H9 (cell line): ENCODE data around the gene AURKA. TPM values are rescaled to one million over a fixed set of nuclear protein-coding genes. Genes with fewer than 3 reads are reported as not detected.

Source experiments
- DNase-seq: peaks from one replicate; pipeline ENCODE4 v3.0.0-alpha.2; 2017
- H2AFZ ChIP-seq: one replicate; pipeline ENCODE4 v1.6.1; 2013; ENCODE audit warnings: mild to moderate bottlenecking, low read length, control low read depth, moderate library complexity
- H2AK5ac ChIP-seq: 2 replicates; pipeline ENCODE4 v1.6.1; 2013; ENCODE audit warnings: low read length, control low read depth, mixed read lengths; ENCODE audit not compliant: insufficient read length
- H2BK120ac ChIP-seq: one replicate; pipeline ENCODE4 v1.6.1; 2013; ENCODE audit warnings: low read depth, mild to moderate bottlenecking, low read length, control low read depth, inconsistent platforms; ENCODE audit not compliant: poor library complexity, severe bottlenecking
- H2BK12ac ChIP-seq: 2 replicates; pipeline ENCODE4 v1.6.1; 2013; ENCODE audit warnings: low read length, control low read depth, mixed read lengths, low read depth; ENCODE audit not compliant: insufficient read length
- H2BK15ac ChIP-seq: 2 replicates; pipeline ENCODE4 v1.6.1; 2013; ENCODE audit warnings: low read depth, low read length, control low read depth
- H2BK20ac ChIP-seq: one replicate; pipeline ENCODE4 v1.6.1; 2013; ENCODE audit warnings: low read depth, mild to moderate bottlenecking, low read length, control low read depth, inconsistent platforms; ENCODE audit not compliant: poor library complexity, severe bottlenecking
- H2BK5ac ChIP-seq: 2 replicates; pipeline ENCODE4 v1.6.1; 2013; ENCODE audit warnings: low read length, control low read depth, mixed read lengths; ENCODE audit not compliant: insufficient read length
- H3K14ac ChIP-seq: 2 replicates; pipeline ENCODE4 v1.6.1; 2013; ENCODE audit warnings: low read length, control low read depth; ENCODE audit not compliant: insufficient read depth
- H3K18ac ChIP-seq: 2 replicates; pipeline ENCODE4 v1.6.1; 2013; ENCODE audit warnings: low read depth, mild to moderate bottlenecking, mixed read lengths, low read length, control low read depth; ENCODE audit not compliant: insufficient read length
- H3K23ac ChIP-seq: 2 replicates; pipeline ENCODE4 v1.6.1; 2013; ENCODE audit warnings: low read length, control low read depth, mixed read lengths, low read depth; ENCODE audit not compliant: insufficient read length
- H3K23me2 ChIP-seq: 2 replicates; pipeline ENCODE4 v1.6.1; 2013; ENCODE audit warnings: low read depth, mild to moderate bottlenecking, mixed read lengths, low read length, control low read depth; ENCODE audit not compliant: insufficient read length, poor library complexity, severe bottlenecking
- H3K27ac ChIP-seq: 2 replicates; pipeline ENCODE4 v1.5.1; 2013; ENCODE audit warnings: low read length, control low read depth, mixed read lengths, low read depth; ENCODE audit not compliant: insufficient read length
- H3K27me3 ChIP-seq: 2 replicates; pipeline ENCODE4 v1.6.1; 2013; ENCODE audit warnings: low read length, control low read depth, inconsistent platforms; ENCODE audit not compliant: insufficient read depth
- H3K4ac ChIP-seq: 2 replicates; pipeline ENCODE4 v1.6.1; 2013; ENCODE audit warnings: low read depth, mild to moderate bottlenecking, control low read depth, inconsistent platforms, low read length, moderate library complexity
- H3K4me1 ChIP-seq: 2 replicates; pipeline ENCODE4 v1.6.1; 2013; ENCODE audit warnings: low read length, control low read depth, inconsistent platforms; ENCODE audit not compliant: insufficient read depth
- H3K4me2 ChIP-seq: 2 replicates; pipeline ENCODE4 v1.6.1; 2013; ENCODE audit warnings: low read length, control low read depth, mixed read lengths; ENCODE audit not compliant: insufficient read length, insufficient read depth
- H3K56ac ChIP-seq: 2 replicates; pipeline ENCODE4 v1.6.1; 2013; ENCODE audit warnings: low read depth, mild to moderate bottlenecking, mixed read lengths, low read length, control low read depth; ENCODE audit not compliant: insufficient read length
- H3K79me1 ChIP-seq: 2 replicates; pipeline ENCODE4 v1.6.1; 2013; ENCODE audit warnings: low read depth, mild to moderate bottlenecking, moderate library complexity, low read length, control low read depth, inconsistent platforms; ENCODE audit not compliant: insufficient read depth, poor library complexity, severe bottlenecking
- H3K79me2 ChIP-seq: 2 replicates; pipeline ENCODE4 v1.6.1; 2013; ENCODE audit warnings: low read length, control low read depth, inconsistent platforms; ENCODE audit not compliant: insufficient read depth
- H3K9ac ChIP-seq: 2 replicates; pipeline ENCODE4 v1.6.1; 2013; ENCODE audit warnings: low read length, control low read depth, mixed read lengths; ENCODE audit not compliant: insufficient read length; ENCODE audit errors: extremely low read depth
- H3K9me3 ChIP-seq: one replicate; pipeline ENCODE4 v1.6.1; 2013; ENCODE audit warnings: low read depth, low read length, inconsistent platforms; ENCODE audit not compliant: control insufficient read depth
- H3T11ph ChIP-seq: one replicate; pipeline ENCODE4 v1.6.1; 2013; ENCODE audit warnings: mild to moderate bottlenecking, low read length, control low read depth, inconsistent platforms
- H4K20me1 ChIP-seq: one replicate; pipeline ENCODE4 v1.6.1; 2013; ENCODE audit not compliant: control insufficient read depth, insufficient read length, insufficient read depth
- H4K5ac ChIP-seq: 2 replicates; pipeline ENCODE4 v1.6.1; 2013; ENCODE audit warnings: low read depth, mild to moderate bottlenecking, mixed read lengths, low read length, control low read depth; ENCODE audit not compliant: insufficient read length
- H4K8ac ChIP-seq: replicated peaks from 2 replicates; pipeline ENCODE4 v1.6.1; 2013; ENCODE audit warnings: low read length, control low read depth, mixed read lengths, low read depth; ENCODE audit not compliant: insufficient read length
- H4K91ac ChIP-seq: 2 replicates; pipeline ENCODE4 v1.6.1; 2013; ENCODE audit warnings: low read depth, mild to moderate bottlenecking, moderate library complexity, mixed read lengths, low read length, control low read depth; ENCODE audit not compliant: insufficient read length
- H3K27ac Mint-ChIP-seq, 3 experiments: 2 replicates in 2 of 3; 3 replicates in 1 of 3; pipeline ENCODE4 v1.8.0; 2020 to 2021; ENCODE audit warnings: mixed read lengths in 3 of 3, mild to moderate bottlenecking in 1 of 3, moderate library complexity in 1 of 3
- H3K27me3 Mint-ChIP-seq: 2 replicates; pipeline ENCODE4 v1.8.0; 2021; ENCODE audit warnings: low read depth, mild to moderate bottlenecking, moderate library complexity, mixed read lengths
- H3K36me3 Mint-ChIP-seq, 3 experiments: 2 replicates in 2 of 3; 3 replicates in 1 of 3; pipeline ENCODE4 v1.8.0; 2020 to 2021; ENCODE audit warnings: low read depth in 3 of 3, mixed read lengths in 3 of 3; ENCODE audit not compliant: insufficient read depth in 1 of 3
- H3K4me1 Mint-ChIP-seq, 2 experiments: 2 replicates each; pipeline ENCODE4 v1.8.0; 2020; ENCODE audit warnings: mixed read lengths in 2 of 2
- H3K4me3 Mint-ChIP-seq, 2 experiments: 2 replicates in 1 of 2; 3 replicates in 1 of 2; pipeline ENCODE4 v1.8.0; 2020 to 2021; ENCODE audit warnings: mild to moderate bottlenecking in 2 of 2, mixed read lengths in 2 of 2, moderate library complexity in 1 of 2
- H3K9me3 Mint-ChIP-seq, 2 experiments: 2 replicates in 1 of 2; 3 replicates in 1 of 2; pipeline ENCODE4 v1.8.0; 2020; ENCODE audit warnings: mild to moderate bottlenecking in 2 of 2, mixed read lengths in 2 of 2, moderate library complexity in 1 of 2
- CTCF ChIP-seq: fragments of 200-600 bp; sonication (generic); conservative IDR thresholded peaks from 3 replicates; pipeline ENCODE4 v1.8.0; 2021; ENCODE audit warnings: antibody characterized with exemption, mild to moderate bottlenecking
- WGBS: extraction: QIAGEN DNeasy Blood & Tissue Kit; methylation state at CpG from one replicate; pipeline ENCODE4 v1.1.7; 2013; ENCODE audit warnings: missing lambda C conversion rate, low lambda C conversion rate, mixed read lengths; ENCODE audit not compliant: insufficient read length; ENCODE audit errors: extremely low coverage; 5-methylcytosine and 5-hydroxymethylcytosine counted together
- total RNA-seq: library from RNA; stranded (reverse); gene quantifications from 2 replicates; pipeline ENCODE4 v1.2.1, GENCODE V29; 2021

AURKA gene
- total RNA-seq, 1 experiment from 2014 or later: 86.8 TPM

- H3K4me3 Mint-ChIP-seq: no peak overlapping the region
- peak overlapping the region; percentile 39 for H2BK120ac ChIP-seq
- H2BK12ac ChIP-seq: no peak overlapping the region
- H3K4me2 ChIP-seq: peak overlapping the region; percentile 87
- H3K79me1 ChIP-seq: peaks cover 19% of the 10 kb centered on the region
- no peaks in the 10 kb centered on the region for H3K9me3 Mint-ChIP-seq
- H3K9ac ChIP-seq: peak overlapping the region; percentile 98
- no CpG with 5 or more reads among the region's 18 CpGs for WGBS
- peak overlapping the region; percentile 47 for H3K27ac ChIP-seq
- DNase-seq: no peak
- H4K91ac ChIP-seq: no peak overlapping the region
- peaks cover 32% of the 10 kb centered on the region; the same call in 1 of the 2 replicates for H3K79me2 ChIP-seq
- H3K23me2 ChIP-seq: peaks cover 6% of the 10 kb centered on the region
- no peak overlapping the region for H3T11ph ChIP-seq
- peak overlapping the region; percentile 75 for H3K18ac ChIP-seq
- no peak overlapping the region for H2AK5ac ChIP-seq
- peak overlapping the region; percentile 30 for H3K56ac ChIP-seq
- H3K9me3 ChIP-seq: no peaks in the 10 kb centered on the region
- H3K27me3 Mint-ChIP-seq: no peaks in the 10 kb centered on the region
- no peak overlapping the region for H2BK20ac ChIP-seq
- H3K14ac ChIP-seq: peak overlapping the region; percentile 95
- H3K4ac ChIP-seq: no peak overlapping the region; the same call in 1 of the 2 replicates
- H4K20me1 ChIP-seq: no peaks in the 10 kb centered on the region
- peak overlapping the region; percentile 2 for H4K5ac ChIP-seq
- peaks cover 42 to 65% (median 52%) of the 10 kb centered on the region in 3 experiments; a peak in 6 of 7 replicates for H3K36me3 Mint-ChIP-seq
- H2AFZ ChIP-seq: no peak overlapping the region
- H2BK5ac ChIP-seq: peak overlapping the region; percentile 1
- no peaks in the 10 kb centered on the region for H3K4me1 ChIP-seq
- peak overlapping the region in 1 of 3 experiments; percentile 73; a peak in 2 of 7 replicates for H3K27ac Mint-ChIP-seq
- H3K23ac ChIP-seq: no peak overlapping the region
- no peak overlapping the region for H2BK15ac ChIP-seq
- H3K27me3 ChIP-seq: no peaks in the 10 kb centered on the region
- peaks cover 23 to 28% of the 10 kb centered on the region in 2 experiments for H3K4me1 Mint-ChIP-seq
- TF ChIP-seq CTCF: no peak
- H4K8ac ChIP-seq: no peak overlapping the region
Measured at GRCh38 chr20:56392881-56393482, 967 bp upstream of the AURKA start.
